GM06990 (cell line): ENCODE results near the gene KCNMB2.

ENCODE experiments used
- DNase-seq: peaks from one replicate; pipeline ENCODE4 v3.0.0-alpha.2; 2011; ENCODE audit not compliant: insufficient read length; ENCODE audit errors: extremely low read depth
- H3K27me3 ChIP-seq: replicated peaks from 2 replicates; pipeline ENCODE4 v1.6.0; 2011; ENCODE audit warnings: low read length; ENCODE audit not compliant: control insufficient read depth, insufficient read depth
- H3K36me3 ChIP-seq: 2 replicates; pipeline ENCODE4 v1.5.1; 2011; ENCODE audit warnings: low read length; ENCODE audit not compliant: control insufficient read depth, insufficient read depth
- H3K4me3 ChIP-seq: replicated peaks from 2 replicates; pipeline ENCODE4 v1.5.1; 2011; ENCODE audit warnings: low read depth, mild to moderate bottlenecking, control low read depth, low read length
- CTCF ChIP-seq: IDR thresholded peaks from 2 replicates; pipeline ENCODE4 v1.5.1; 2011; ENCODE audit warnings: low read length, control low read depth, mild to moderate bottlenecking, inconsistent platforms; ENCODE audit not compliant: insufficient read depth, poor library complexity, severe bottlenecking

KCNMB2 gene

GRCh38 chr3:178673529-178673928 is 137.3 kb downstream of the KCNMB2 start:
- Histone ChIP-seq H3K36me3 (no peaks in the 10 kb centered on the region), H3K4me3 (no peak overlapping the region), H3K27me3 (no peaks in the 10 kb centered on the region)
- DNase-seq: no peak
- TF ChIP-seq CTCF: no peak

GRCh38 chr3:178676077-178676476 is 139.8 kb downstream of the KCNMB2 start:
- no peak for TF ChIP-seq CTCF
- Histone ChIP-seq H3K27me3 (no peaks in the 10 kb centered on the region), H3K36me3 (no peaks in the 10 kb centered on the region), H3K4me3 (no peak overlapping the region)
- no peak for DNase-seq

- H3K4me3 ChIP-seq: no peak overlapping the region
- peak; percentile 49 for DNase-seq
- no peak for TF ChIP-seq CTCF
- no peaks in the 10 kb centered on the region for H3K27me3 ChIP-seq
- H3K36me3 ChIP-seq: no peaks in the 10 kb centered on the region
Observed at GRCh38 chr3:178676942-178677790, 140.9 kb downstream of the KCNMB2 start.

GRCh38 chr3:178677961-178678360 is 141.7 kb downstream of the KCNMB2 start:
- no peaks in the 10 kb centered on the region for H3K36me3 ChIP-seq
- no peaks in the 10 kb centered on the region for H3K27me3 ChIP-seq
- no peak for DNase-seq
- H3K4me3 ChIP-seq: no peak overlapping the region
- TF ChIP-seq CTCF: no peak

- Histone ChIP-seq H3K27me3 (no peaks in the 10 kb centered on the region), H3K36me3 (no peaks in the 10 kb centered on the region), H3K4me3 (no peak overlapping the region)
- TF ChIP-seq CTCF: no peak
- no peak for DNase-seq
Observed at GRCh38 chr3:178680037-178680436, 143.8 kb downstream of the KCNMB2 start.
